ENCODE results near the gene PPY.
"Not testable (repeated sequence)": the region's sequence is repeated elsewhere in the genome, so short reads cannot be mapped to it uniquely, and the experiment has no call there.

PPY gene

GRCh38 chr17:43942051-43942685 lies at the start of gene PPY:
Gene PPY (minus strand): TSS chr17:43942476. CDS start chr17:43941654, 822 bp downstream.
- DNase-seq: no peak

GRCh38 chr17:43988301-43988700 lies 46.0 kb upstream of the PPY start:
- no peak for DNase-seq

- DNase-seq: no peak
Measured at GRCh38 chr17:43987131-43988021, 45.1 kb upstream of the PPY start.

- DNase-seq: no peak
Measured at GRCh38 chr17:43986225-43986981, 44.1 kb upstream of the PPY start.

GRCh38 chr17:43984521-43984920 lies 42.2 kb upstream of the PPY start:
- DNase-seq: no peak

GRCh38 chr17:43983515-43984411 lies 41.5 kb upstream of the PPY start:
- DNase-seq: no peak

GRCh38 chr17:43983196-43983514 lies 40.9 kb upstream of the PPY start:
- DNase-seq: no peak

GRCh38 chr17:43982171-43982570 lies 39.9 kb upstream of the PPY start:
- DNase-seq: no peak

- DNase-seq: no peak
Measured at GRCh38 chr17:43979671-43980070, 37.4 kb upstream of the PPY start.

- DNase-seq: no peak
Measured at GRCh38 chr17:43979011-43979410, 36.7 kb upstream of the PPY start.

GRCh38 chr17:43978078-43978477 lies 35.8 kb upstream of the PPY start:
- no peak for DNase-seq

GRCh38 chr17:43976963-43977837 lies 34.9 kb upstream of the PPY start:
- no peak for DNase-seq

- no peak for DNase-seq
Measured at GRCh38 chr17:43975898-43976297, 33.6 kb upstream of the PPY start.

- DNase-seq: no peak
Measured at GRCh38 chr17:43974382-43975266, 32.3 kb upstream of the PPY start.

- DNase-seq: not testable (repeated sequence)
Measured at GRCh38 chr17:43972444-43973212, 30.4 kb upstream of the PPY start.

GRCh38 chr17:43971436-43971835 lies 29.2 kb upstream of the PPY start:
- DNase-seq: not testable (repeated sequence)

GRCh38 chr17:43970366-43970765 lies 28.1 kb upstream of the PPY start:
- no peak for DNase-seq

GRCh38 chr17:43967251-43967875 lies 25.1 kb upstream of the PPY start:
- DNase-seq: no peak

- DNase-seq: no peak
Measured at GRCh38 chr17:43966276-43966675, 24.0 kb upstream of the PPY start.
